ENCODE measurements around the gene KCNG1.

KCNG1 gene

GRCh38 chr20:50999355-50999754, 23.6 kb downstream of the KCNG1 start:
- TF ChIP-seq MAX (IDR thresholded peaks at IDR 0.05; ENCODE audit: low read depth, low read length) = no peak
- TF ChIP-seq MYC (IDR thresholded peaks at IDR 0.05; ENCODE audit: low read depth, low read length) = no peak
- no peak for TF ChIP-seq POLR2A (IDR thresholded peaks at IDR 0.05; ENCODE audit: extremely low read depth, insufficient read length)
- TF ChIP-seq CTCF (IDR thresholded peaks at IDR 0.05; ENCODE audit: low read depth, low read length) = no peak
- H3K4me3 ChIP-seq (ENCODE audit: low read depth, low read length) = no peak overlapping the region
- no peak for DNase-seq (ENCODE audit: low read depth)

- DNase-seq (ENCODE audit: low read depth) = no peak
- no peak for TF ChIP-seq MAX (IDR thresholded peaks at IDR 0.05; ENCODE audit: low read depth, low read length)
- no peak for TF ChIP-seq MYC (IDR thresholded peaks at IDR 0.05; ENCODE audit: low read depth, low read length)
- TF ChIP-seq POLR2A (IDR thresholded peaks at IDR 0.05; ENCODE audit: extremely low read depth, insufficient read length) = no peak
- TF ChIP-seq CTCF (IDR thresholded peaks at IDR 0.05; ENCODE audit: low read depth, low read length) = no peak
- no peak overlapping the region for H3K4me3 ChIP-seq (ENCODE audit: low read depth, low read length)
Measured at GRCh38 chr20:50996901-50997865, 25.7 kb downstream of the KCNG1 start.

- no peak overlapping the region for H3K4me3 ChIP-seq (ENCODE audit: low read depth, low read length)
- TF ChIP-seq MAX (IDR thresholded peaks at IDR 0.05; ENCODE audit: low read depth, low read length) (no peak), POLR2A (IDR thresholded peaks at IDR 0.05; ENCODE audit: extremely low read depth, insufficient read length) (no peak), MYC (IDR thresholded peaks at IDR 0.05; ENCODE audit: low read depth, low read length) (no peak), CTCF (IDR thresholded peaks at IDR 0.05; ENCODE audit: low read depth, low read length) (no peak)
- no peak for DNase-seq (ENCODE audit: low read depth)
Measured at GRCh38 chr20:50995506-50995905, 27.4 kb downstream of the KCNG1 start.

- TF ChIP-seq MAX (IDR thresholded peaks at IDR 0.05; ENCODE audit: low read depth, low read length) (no peak), POLR2A (IDR thresholded peaks at IDR 0.05; ENCODE audit: extremely low read depth, insufficient read length) (no peak), CTCF (IDR thresholded peaks at IDR 0.05; ENCODE audit: low read depth, low read length) (no peak), MYC (IDR thresholded peaks at IDR 0.05; ENCODE audit: low read depth, low read length) (no peak)
- H3K4me3 ChIP-seq (ENCODE audit: low read depth, low read length) = no peak overlapping the region
- no peak for DNase-seq (ENCODE audit: low read depth)
Measured at GRCh38 chr20:50993876-50994275, 29.0 kb downstream of the KCNG1 start.

- H3K4me3 ChIP-seq (ENCODE audit: low read depth, low read length) = no peak overlapping the region
- TF ChIP-seq MAX (IDR thresholded peaks at IDR 0.05; ENCODE audit: low read depth, low read length) = no peak
- peak; percentile 81 for TF ChIP-seq CTCF (IDR thresholded peaks at IDR 0.05; ENCODE audit: low read depth, low read length)
- TF ChIP-seq MYC (IDR thresholded peaks at IDR 0.05; ENCODE audit: low read depth, low read length) = 0 out of 2 replicates have a peak, but pooled peaks have one; percentile 6
- peak; percentile 89 for DNase-seq (ENCODE audit: low read depth)
Measured at GRCh38 chr20:50992733-50993457, 30.0 kb downstream of the KCNG1 start.

Data from NB4 (cell line).